Upper lobe of right lung (tissue), 1 donor: Measurements from ENCODE around the gene BPTF. TPM values are rescaled to one million over a fixed set of nuclear protein-coding genes. Genes with fewer than 3 reads are reported as not detected.
"Not testable (repeated sequence)": the region's sequence is repeated elsewhere in the genome, so short reads cannot be mapped to it uniquely, and the experiment has no call there.

Experiments
- ATAC-seq: fragments of 200-7000 bp; cut with Tn5 transposase; one replicate; pipeline ENCODE4 v1.9.1; 2020; ENCODE audit warnings: mild to moderate bottlenecking, moderate library complexity
- DNase-seq: peaks from one replicate; pipeline ENCODE4 v3.0.0-alpha.2; 2020
- H3K27ac ChIP-seq: fragments of 200-600 bp; one replicate; pipeline ENCODE4 v1.8.0; 2022
- H3K27me3 ChIP-seq: fragments of 200-600 bp; one replicate; pipeline ENCODE4 v1.8.0; 2022; ENCODE audit warnings: mild to moderate bottlenecking
- H3K36me3 ChIP-seq: fragments of 200-600 bp; one replicate; pipeline ENCODE4 v1.8.0; 2022
- H3K4me1 ChIP-seq: fragments of 200-600 bp; one replicate; pipeline ENCODE4 v1.8.0; 2022
- H3K4me3 ChIP-seq: fragments of 200-600 bp; one replicate; pipeline ENCODE4 v1.8.0; 2022; ENCODE audit warnings: mild to moderate bottlenecking
- H3K9me3 ChIP-seq: fragments of 200-600 bp; one replicate; pipeline ENCODE4 v1.8.0; 2022
- CTCF ChIP-seq: fragments of 200-600 bp; IDR thresholded peaks from one replicate; pipeline ENCODE4 v1.8.0; 2022; ENCODE audit warnings: antibody characterized with exemption
- intact Hi-C: fragments of 100-400 bp; cut with DNase I; formaldehyde crosslinking; loops from one replicate; pipeline ENCODE4 v1.11.0; 2022
- total RNA-seq: library from RNA; stranded (reverse); fragmentation: NEBNext Ultra II Directional; extraction: Animal tissue kit (Norgen Biotek cat#: 25700); gene quantifications from one replicate; pipeline ENCODE4 v1.2.1, GENCODE V29; 2021
- donor health status: DM: no; HTN: yes; CAD: no; lungs with severe emphysema.

The BPTF gene
- total RNA-seq, 1 donor from 2014 or later, result 91.8 TPM

- no peaks in the 10 kb centered on the region for H3K4me1 ChIP-seq
- ATAC-seq, result no peak
- no peak for TF ChIP-seq CTCF
- intact Hi-C loops, result no loop called here
- H3K4me3 ChIP-seq, result no peak overlapping the region
- no peak overlapping the region for H3K27ac ChIP-seq
- DNase-seq, result no peak
- no peaks in the 10 kb centered on the region for H3K9me3 ChIP-seq
- H3K36me3 ChIP-seq, result no peaks in the 10 kb centered on the region
- H3K27me3 ChIP-seq, result no peaks in the 10 kb centered on the region
These were observed 5.6 kb upstream of the BPTF start for GRCh38 chr17:67819722-67820121.

GRCh38 chr17:67821871-67822367, 3.4 kb upstream of the BPTF start:
- no peak overlapping the region for H3K4me3 ChIP-seq
- H3K36me3 ChIP-seq, result no peaks in the 10 kb centered on the region
- TF ChIP-seq CTCF, result no peak
- DNase-seq, result no peak
- no peaks in the 10 kb centered on the region for H3K9me3 ChIP-seq
- no peaks in the 10 kb centered on the region for H3K4me1 ChIP-seq
- no peak for ATAC-seq
- H3K27me3 ChIP-seq, result no peaks in the 10 kb centered on the region
- no peak overlapping the region for H3K27ac ChIP-seq
- intact Hi-C loops, result no loop called here

GRCh38 chr17:67825627-67826601, 611 bp downstream of the BPTF start:
- H3K27me3 ChIP-seq, H3K36me3 ChIP-seq, H3K9me3 ChIP-seq, intact Hi-C loops: not testable (repeated sequence)
- peak overlapping the region; percentile 90 for H3K27ac ChIP-seq
- peaks cover 30% of the 10 kb centered on the region for H3K4me1 ChIP-seq
- DNase-seq (peak; percentile 81), ATAC-seq (peak; percentile 64)
- H3K4me3 ChIP-seq, result peak overlapping the region; percentile 67

- peaks cover 42% of the 10 kb centered on the region for H3K4me1 ChIP-seq
These were observed 4.0 kb downstream of the BPTF start for GRCh38 chr17:67829331-67829730.

GRCh38 chr17:67830440-67830839, 5.1 kb downstream of the BPTF start:
- intact Hi-C loops, result no loop called here
- H3K27ac ChIP-seq, result peak overlapping the region; percentile 34
- ATAC-seq (peak; percentile 53), DNase-seq (no peak)
- TF ChIP-seq CTCF, result no peak
- H3K4me3 ChIP-seq, result no peak overlapping the region
- H3K9me3 ChIP-seq, result no peaks in the 10 kb centered on the region
- H3K36me3 ChIP-seq, result no peaks in the 10 kb centered on the region
- H3K27me3 ChIP-seq, result no peaks in the 10 kb centered on the region
- H3K4me1 ChIP-seq, result peaks cover 53% of the 10 kb centered on the region

More at GRCh38 chr17:67829331-67829730, 4.0 kb downstream of the BPTF start:
- TF ChIP-seq CTCF, result no peak
- Histone ChIP-seq H3K27me3 (no peaks in the 10 kb centered on the region), H3K9me3 (no peaks in the 10 kb centered on the region), H3K36me3 (no peaks in the 10 kb centered on the region), H3K4me3 (no peak overlapping the region), H3K27ac (no peak overlapping the region)
- intact Hi-C loops, result no loop called here
- DNase-seq (no peak), ATAC-seq (no peak)

GRCh38 chr17:67831268-67831667, 6.0 kb downstream of the BPTF start:
- no peaks in the 10 kb centered on the region for H3K36me3 ChIP-seq
- H3K27ac ChIP-seq, result peak overlapping the region; percentile 34
- DNase-seq, result no peak
- intact Hi-C loops, result no loop called here
- H3K4me1 ChIP-seq, result peaks cover 62% of the 10 kb centered on the region
- H3K4me3 ChIP-seq, result no peak overlapping the region
- ATAC-seq, result peak; percentile 19
- no peaks in the 10 kb centered on the region for H3K9me3 ChIP-seq
- no peaks in the 10 kb centered on the region for H3K27me3 ChIP-seq
- TF ChIP-seq CTCF, result no peak
